Activated naive CD8-positive, alpha-beta T cell treated with anti-CD3 and anti-CD28 coated beads for 36 hours (primary cell): ENCODE data around the gene ANKH. TPM values are rescaled to one million over a fixed set of nuclear protein-coding genes. Genes with fewer than 3 reads are reported as not detected.
A peak's percentile ranks its signal among the peaks of the same experiment; 100 is the strongest.

Source experiments
- DNase-seq: peaks from one replicate; pipeline ENCODE4 v3.0.0; 2021
- H3K27ac Mint-ChIP-seq: one replicate; pipeline ENCODE4 v1.8.0; 2022; ENCODE audit warnings: mild to moderate bottlenecking, moderate library complexity, mixed read lengths
- H3K27me3 Mint-ChIP-seq: one replicate; pipeline ENCODE4 v1.8.0; 2022; ENCODE audit warnings: mild to moderate bottlenecking, mixed read lengths
- H3K36me3 Mint-ChIP-seq: one replicate; pipeline ENCODE4 v1.8.0; 2021; ENCODE audit warnings: mild to moderate bottlenecking, mixed read lengths
- H3K4me1 Mint-ChIP-seq: one replicate; pipeline ENCODE4 v1.8.0; 2021; ENCODE audit warnings: mixed read lengths
- H3K4me3 Mint-ChIP-seq: one replicate; pipeline ENCODE4 v1.8.0; 2022; ENCODE audit warnings: mild to moderate bottlenecking, moderate library complexity, mixed read lengths
- H3K9me3 Mint-ChIP-seq: one replicate; pipeline ENCODE4 v1.8.0; 2022; ENCODE audit warnings: mixed read lengths
- total RNA-seq, 2 experiments: library from RNA; stranded (reverse); gene quantifications; one replicate each; pipeline ENCODE4 v1.2.3, GENCODE V29; 2021

Gene ANKH
- total RNA-seq, 2 experiments from 2014 or later, result 82.5 to 84.6 TPM

GRCh38 chr5:14781106-14781505, 90.5 kb downstream of the ANKH start:
- Mint-ChIP-seq H3K27me3 (no peaks in the 10 kb centered on the region), H3K27ac (no peak overlapping the region), H3K36me3 (peaks cover 44% of the 10 kb centered on the region), H3K4me3 (no peak overlapping the region), H3K9me3 (no peaks in the 10 kb centered on the region), H3K4me1 (peaks cover 37% of the 10 kb centered on the region)
- peak; percentile 18 for DNase-seq

- H3K9me3 Mint-ChIP-seq, result no peaks in the 10 kb centered on the region
- no peaks in the 10 kb centered on the region for H3K27me3 Mint-ChIP-seq
- peaks cover 44% of the 10 kb centered on the region for H3K36me3 Mint-ChIP-seq
- H3K27ac Mint-ChIP-seq, result no peak overlapping the region
- no peak overlapping the region for H3K4me3 Mint-ChIP-seq
- peaks cover 32% of the 10 kb centered on the region for H3K4me1 Mint-ChIP-seq
- no peak for DNase-seq
Observed at GRCh38 chr5:14779975-14780374, 91.6 kb downstream of the ANKH start.

- no peaks in the 10 kb centered on the region for H3K9me3 Mint-ChIP-seq
- H3K27ac Mint-ChIP-seq, result peak overlapping the region; percentile 14
- H3K4me1 Mint-ChIP-seq, result peaks cover 24% of the 10 kb centered on the region
- H3K36me3 Mint-ChIP-seq, result peaks cover 36% of the 10 kb centered on the region
- no peaks in the 10 kb centered on the region for H3K27me3 Mint-ChIP-seq
- no peak for DNase-seq
- no peak overlapping the region for H3K4me3 Mint-ChIP-seq
Observed at GRCh38 chr5:14778792-14779070, 92.8 kb downstream of the ANKH start.

GRCh38 chr5:14777932-14778791, 93.4 kb downstream of the ANKH start:
- no peak for DNase-seq
- Mint-ChIP-seq H3K36me3 (peaks cover 36% of the 10 kb centered on the region), H3K27me3 (no peaks in the 10 kb centered on the region), H3K4me3 (no peak overlapping the region), H3K27ac (peak overlapping the region; percentile 34), H3K9me3 (no peaks in the 10 kb centered on the region), H3K4me1 (peaks cover 21% of the 10 kb centered on the region)

- peaks cover 24% of the 10 kb centered on the region for H3K4me1 Mint-ChIP-seq
- H3K4me3 Mint-ChIP-seq, result no peak overlapping the region
- no peaks in the 10 kb centered on the region for H3K27me3 Mint-ChIP-seq
Observed at GRCh38 chr5:14777187-14777586, 94.4 kb downstream of the ANKH start.

GRCh38 chr5:14776602-14777001, 95.0 kb downstream of the ANKH start:
- DNase-seq, result no peak
- Mint-ChIP-seq H3K9me3 (no peaks in the 10 kb centered on the region), H3K4me3 (no peak overlapping the region), H3K36me3 (peaks cover 30% of the 10 kb centered on the region), H3K27ac (no peak overlapping the region), H3K4me1 (peaks cover 18% of the 10 kb centered on the region), H3K27me3 (no peaks in the 10 kb centered on the region)

More at GRCh38 chr5:14777187-14777586, 94.4 kb downstream of the ANKH start:
- H3K36me3 Mint-ChIP-seq, result peaks cover 36% of the 10 kb centered on the region
- no peaks in the 10 kb centered on the region for H3K9me3 Mint-ChIP-seq
- no peak for DNase-seq
- no peak overlapping the region for H3K27ac Mint-ChIP-seq

GRCh38 chr5:14775857-14776256, 95.7 kb downstream of the ANKH start:
- no peak overlapping the region for H3K4me3 Mint-ChIP-seq
- H3K9me3 Mint-ChIP-seq, result no peaks in the 10 kb centered on the region
- peaks cover 23% of the 10 kb centered on the region for H3K36me3 Mint-ChIP-seq
- DNase-seq, result no peak
- no peaks in the 10 kb centered on the region for H3K27me3 Mint-ChIP-seq
- H3K27ac Mint-ChIP-seq, result no peak overlapping the region
- H3K4me1 Mint-ChIP-seq, result peaks cover 11% of the 10 kb centered on the region

GRCh38 chr5:14773588-14773987, 98.0 kb downstream of the ANKH start:
- Mint-ChIP-seq H3K4me3 (no peak overlapping the region), H3K9me3 (no peaks in the 10 kb centered on the region), H3K4me1 (peaks cover 6% of the 10 kb centered on the region), H3K36me3 (peaks cover 9% of the 10 kb centered on the region), H3K27ac (no peak overlapping the region), H3K27me3 (no peaks in the 10 kb centered on the region)
- no peak for DNase-seq

GRCh38 chr5:14771972-14772371, 99.6 kb downstream of the ANKH start:
- Mint-ChIP-seq H3K4me1 (peaks cover 9% of the 10 kb centered on the region), H3K27ac (no peak overlapping the region)
- DNase-seq, result no peak

GRCh38 chr5:14771189-14771588, 100.4 kb downstream of the ANKH start:
- no peaks in the 10 kb centered on the region for H3K27me3 Mint-ChIP-seq
- no peak overlapping the region for H3K27ac Mint-ChIP-seq
- H3K4me1 Mint-ChIP-seq, result peaks cover 9% of the 10 kb centered on the region
- no peak overlapping the region for H3K4me3 Mint-ChIP-seq
- H3K36me3 Mint-ChIP-seq, result peaks cover 6% of the 10 kb centered on the region
- DNase-seq, result no peak
- no peaks in the 10 kb centered on the region for H3K9me3 Mint-ChIP-seq

More at GRCh38 chr5:14771972-14772371, 99.6 kb downstream of the ANKH start:
- H3K4me3 Mint-ChIP-seq, result no peak overlapping the region
- H3K36me3 Mint-ChIP-seq, result peaks cover 6% of the 10 kb centered on the region
- no peaks in the 10 kb centered on the region for H3K27me3 Mint-ChIP-seq
- H3K9me3 Mint-ChIP-seq, result no peaks in the 10 kb centered on the region

- no peak for DNase-seq
- peaks cover 3% of the 10 kb centered on the region for H3K36me3 Mint-ChIP-seq
- H3K4me3 Mint-ChIP-seq, result no peak overlapping the region
- H3K4me1 Mint-ChIP-seq, result peaks cover 9% of the 10 kb centered on the region
- H3K9me3 Mint-ChIP-seq, result no peaks in the 10 kb centered on the region
- H3K27me3 Mint-ChIP-seq, result no peaks in the 10 kb centered on the region
- no peak overlapping the region for H3K27ac Mint-ChIP-seq
Observed at GRCh38 chr5:14768508-14769365, 102.8 kb downstream of the ANKH start.

GRCh38 chr5:14767735-14768507, 103.7 kb downstream of the ANKH start:
- H3K36me3 Mint-ChIP-seq, result peaks cover 3% of the 10 kb centered on the region
- H3K4me3 Mint-ChIP-seq, result no peak overlapping the region
- H3K27ac Mint-ChIP-seq, result no peak overlapping the region
- peaks cover 8% of the 10 kb centered on the region for H3K4me1 Mint-ChIP-seq
- DNase-seq, result no peak
- H3K27me3 Mint-ChIP-seq, result no peaks in the 10 kb centered on the region
- H3K9me3 Mint-ChIP-seq, result no peaks in the 10 kb centered on the region

GRCh38 chr5:14767053-14767452, 104.5 kb downstream of the ANKH start:
- Mint-ChIP-seq H3K4me1 (peaks cover 7% of the 10 kb centered on the region), H3K27ac (no peak overlapping the region), H3K4me3 (no peak overlapping the region), H3K36me3 (peaks cover 3% of the 10 kb centered on the region), H3K27me3 (no peaks in the 10 kb centered on the region), H3K9me3 (no peaks in the 10 kb centered on the region)
- DNase-seq, result no peak

- Mint-ChIP-seq H3K27me3 (no peaks in the 10 kb centered on the region), H3K27ac (no peak overlapping the region), H3K36me3 (peaks cover 3% of the 10 kb centered on the region)
Observed at GRCh38 chr5:14766584-14766983, 105.0 kb downstream of the ANKH start.

GRCh38 chr5:14765587-14765986, 106.0 kb downstream of the ANKH start:
- DNase-seq, result no peak
- Mint-ChIP-seq H3K27ac (no peak overlapping the region), H3K4me1 (peaks cover 11% of the 10 kb centered on the region), H3K36me3 (peaks cover 3% of the 10 kb centered on the region), H3K9me3 (no peaks in the 10 kb centered on the region), H3K27me3 (no peaks in the 10 kb centered on the region), H3K4me3 (no peak overlapping the region)

More at GRCh38 chr5:14766584-14766983, 105.0 kb downstream of the ANKH start:
- no peak overlapping the region for H3K4me3 Mint-ChIP-seq
- H3K9me3 Mint-ChIP-seq, result no peaks in the 10 kb centered on the region
- DNase-seq, result no peak
- peaks cover 8% of the 10 kb centered on the region for H3K4me1 Mint-ChIP-seq
